NCI-H524 (cell line): ENCODE results near the gene RGS8.

Experiments used
- DNase-seq, 2 experiments: peaks; one replicate each; lab custom pipeline; 2025; lab: John Stamatoyannopoulos, UW

The RGS8 gene

DNA sequence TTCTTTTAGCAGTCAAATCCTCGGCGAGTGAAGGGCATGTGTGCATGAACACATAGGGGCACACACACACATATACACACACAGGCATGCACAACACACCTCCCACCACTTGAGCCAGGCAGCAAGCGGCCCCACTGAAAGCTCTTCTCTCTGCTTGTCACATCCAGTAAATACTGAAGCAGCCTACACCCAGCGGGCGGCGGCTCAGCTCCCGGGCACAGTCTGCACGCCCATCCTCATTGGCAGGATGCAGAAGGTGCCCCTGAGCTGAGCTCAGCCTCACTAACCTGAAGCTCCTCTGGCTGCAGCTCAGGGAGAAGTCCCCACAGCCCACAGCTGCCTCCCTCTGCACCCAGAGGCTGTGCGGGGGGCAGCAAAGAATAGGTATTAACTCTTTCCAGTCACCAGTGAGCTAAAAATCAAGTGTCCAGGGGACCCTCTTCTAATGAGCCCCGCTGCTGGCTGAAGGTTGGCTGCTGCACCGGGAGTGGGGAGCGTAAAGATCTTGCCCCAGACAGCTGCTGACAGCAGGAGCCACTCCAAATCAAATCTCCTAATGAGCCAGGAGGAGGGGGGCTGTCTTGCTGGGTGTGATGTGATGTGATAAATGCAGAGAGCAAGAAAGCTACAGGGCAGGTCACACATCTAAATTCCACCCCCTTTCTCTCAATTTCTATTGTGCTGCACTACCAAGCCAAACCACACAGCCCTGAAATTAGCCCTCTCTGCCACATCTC, 12.5 kb downstream of the RGS8 start:
- DNase-seq = peak; percentile 87 to 90

- peak in 1 of 2 experiments; percentile 2 for DNase-seq
These were observed 14.2 kb downstream of the RGS8 start for GRCh38 chr1:182670032-182670749.

DNA sequence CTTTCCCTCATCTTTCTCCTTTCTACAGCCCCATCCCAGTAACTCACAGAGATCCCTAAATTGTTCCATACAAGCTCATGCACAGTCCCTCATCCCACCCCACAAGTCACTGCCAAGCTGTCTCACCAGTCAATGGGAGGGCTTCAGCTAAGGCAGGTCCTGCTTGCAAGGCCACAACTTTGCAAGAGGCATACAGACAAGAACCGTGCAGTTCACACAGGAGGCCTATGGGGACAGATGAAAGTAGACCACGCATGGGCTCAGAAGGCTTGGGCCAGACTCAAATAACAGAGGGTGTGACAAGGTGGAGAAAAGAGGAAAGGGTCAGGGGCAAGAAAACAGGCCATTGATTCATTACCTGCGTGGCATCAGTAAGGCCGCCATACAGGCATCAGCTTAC, 15.1 kb downstream of the RGS8 start:
- DNase-seq = no peak

- no peak for DNase-seq
These were observed 15.8 kb downstream of the RGS8 start for GRCh38 chr1:182668521-182669054.

DNA sequence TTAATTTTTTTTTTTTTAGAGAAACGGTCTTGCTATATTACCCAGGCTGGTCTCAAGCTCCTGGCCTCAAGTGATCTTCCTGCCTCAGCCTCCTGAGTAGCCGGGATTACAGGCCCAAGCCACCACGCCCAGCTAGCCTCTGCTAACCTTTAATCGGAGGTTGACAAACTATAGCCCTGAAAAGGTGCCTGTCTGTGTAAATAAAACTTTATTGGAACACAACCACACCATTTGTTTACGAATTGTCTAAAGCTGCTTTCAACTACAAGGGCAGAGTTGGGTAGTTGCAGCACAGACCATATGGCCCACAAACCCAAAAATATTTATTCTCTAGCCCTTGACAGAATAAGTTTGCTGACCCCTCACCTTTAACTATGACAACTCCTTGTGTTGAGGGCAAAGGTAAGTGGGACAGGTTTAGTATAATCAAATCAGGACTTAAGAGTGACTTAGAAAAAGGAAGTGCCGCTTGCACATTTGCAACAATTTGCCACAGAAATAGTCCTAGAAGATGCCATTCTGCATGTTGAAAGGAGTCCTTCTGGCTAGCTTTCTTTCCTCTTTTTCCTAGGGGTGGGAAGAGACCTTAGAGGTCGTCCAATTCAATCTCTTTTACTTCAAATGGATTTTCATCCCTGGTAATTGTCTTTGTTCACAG, 16.4 kb downstream of the RGS8 start:
- DNase-seq = no peak

DNA sequence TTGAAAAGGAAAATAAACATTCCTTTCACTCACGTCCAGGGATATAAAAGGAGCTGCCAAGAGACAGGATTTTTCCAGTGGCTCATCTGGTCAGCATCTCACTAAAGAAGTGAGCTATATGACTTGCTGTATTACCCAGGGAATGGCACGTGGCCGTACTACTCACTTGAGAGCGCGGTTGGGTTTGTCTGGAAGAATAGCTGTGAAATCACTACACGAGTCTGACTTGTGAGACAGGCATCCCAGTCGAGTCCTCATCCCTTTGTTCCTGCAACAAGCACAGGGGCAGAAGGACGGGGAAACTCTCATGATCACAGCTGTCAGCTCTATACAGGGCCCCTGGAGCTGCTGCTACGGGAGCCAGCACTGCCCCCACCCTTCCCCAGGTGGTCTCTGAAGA, 17.7 kb downstream of the RGS8 start:
- DNase-seq = peak in 1 of 2 experiments; percentile 60

DNA sequence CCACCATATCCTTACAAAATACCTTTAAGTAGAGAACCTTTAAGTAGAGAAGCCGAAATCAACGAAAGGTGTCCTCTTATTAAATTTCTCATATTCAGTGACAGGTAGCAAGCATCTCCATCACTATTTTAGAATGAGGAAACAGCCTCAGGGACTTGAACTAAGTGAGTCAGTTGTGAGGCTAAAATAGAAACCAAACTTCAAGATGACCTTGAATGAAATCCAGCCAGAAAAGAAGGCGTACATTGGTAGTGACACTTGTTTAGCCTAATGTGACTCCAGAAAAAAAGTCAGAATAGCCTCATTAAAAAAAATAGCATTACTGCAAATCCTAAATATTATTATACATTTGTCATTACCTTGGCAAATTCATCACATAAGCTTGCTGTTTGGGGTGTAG, 20.1 kb downstream of the RGS8 start:
- no peak for DNase-seq

GRCh38 chr1:182662956-182663355, 21.4 kb downstream of the RGS8 start:
- no peak for DNase-seq

GRCh38 chr1:182662121-182662890, 22.1 kb downstream of the RGS8 start:
- DNase-seq = no peak

DNA sequence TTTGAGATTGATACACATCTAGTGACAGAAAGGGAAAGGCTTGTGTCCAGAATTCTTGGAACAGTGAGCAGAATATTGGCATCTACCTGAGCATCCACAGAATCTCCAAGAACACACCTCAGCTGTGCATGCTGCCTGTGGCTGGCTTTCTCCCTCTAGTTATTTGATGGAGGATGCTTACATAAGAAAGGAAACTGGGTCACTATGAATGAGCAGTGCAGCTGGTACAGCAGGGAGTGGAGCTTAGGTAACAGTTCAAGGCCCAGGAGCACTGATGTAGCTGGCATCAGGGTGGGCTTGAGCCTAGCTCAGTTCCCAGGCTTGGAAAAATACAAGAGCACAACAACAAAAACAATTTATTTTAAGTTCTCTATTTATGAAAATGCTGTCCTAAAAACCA, 26.3 kb downstream of the RGS8 start:
- peak in 1 of 2 experiments; percentile 16 for DNase-seq

DNA sequence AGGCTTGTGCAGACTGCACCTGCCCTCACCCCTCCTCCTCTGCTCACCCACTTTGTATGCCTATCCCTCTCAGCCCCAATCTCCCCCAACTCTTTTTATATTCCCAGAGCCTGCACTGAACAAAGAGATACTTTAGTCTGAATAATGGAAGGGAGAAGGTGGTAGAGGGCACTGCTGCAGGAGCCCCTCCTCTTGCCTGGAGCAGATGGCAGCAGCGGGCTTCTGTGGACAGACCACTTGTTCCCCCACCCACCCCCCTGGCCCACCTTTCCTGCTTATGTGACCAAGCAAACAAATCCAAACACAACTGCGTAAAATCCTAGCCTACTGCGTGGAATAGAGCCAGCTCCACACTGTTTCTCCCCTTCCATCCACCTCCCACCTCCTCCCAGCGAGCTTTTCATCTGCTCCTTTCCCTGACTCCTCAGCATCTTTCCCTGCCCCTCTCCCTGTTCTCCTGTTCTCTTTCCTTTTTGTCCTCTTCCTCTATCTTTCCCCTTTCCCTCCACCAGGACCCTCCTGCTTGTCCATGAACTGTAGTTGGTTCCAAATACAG, 27.5 kb downstream of the RGS8 start:
- DNase-seq = peak; percentile 43 to 74

DNA sequence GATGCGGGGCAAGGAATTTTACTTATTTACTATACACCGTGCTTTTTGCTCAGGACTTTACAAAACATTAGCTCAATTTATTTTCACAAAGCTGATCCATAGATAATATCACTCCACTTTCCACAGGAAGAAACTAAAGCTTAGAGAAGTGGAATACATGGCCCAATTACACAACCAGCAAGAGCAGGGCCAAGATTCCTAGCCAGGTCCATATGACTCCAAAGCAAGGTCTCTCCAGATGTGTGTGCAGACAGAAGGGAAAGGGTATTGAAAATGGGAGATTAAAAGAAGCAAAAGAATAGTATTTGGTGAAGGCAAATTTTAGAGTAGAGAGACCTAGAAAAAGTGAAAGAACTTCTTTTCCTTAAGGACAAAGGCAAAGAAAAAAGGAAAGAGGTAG, 30.4 kb downstream of the RGS8 start:
- no peak for DNase-seq

DNA sequence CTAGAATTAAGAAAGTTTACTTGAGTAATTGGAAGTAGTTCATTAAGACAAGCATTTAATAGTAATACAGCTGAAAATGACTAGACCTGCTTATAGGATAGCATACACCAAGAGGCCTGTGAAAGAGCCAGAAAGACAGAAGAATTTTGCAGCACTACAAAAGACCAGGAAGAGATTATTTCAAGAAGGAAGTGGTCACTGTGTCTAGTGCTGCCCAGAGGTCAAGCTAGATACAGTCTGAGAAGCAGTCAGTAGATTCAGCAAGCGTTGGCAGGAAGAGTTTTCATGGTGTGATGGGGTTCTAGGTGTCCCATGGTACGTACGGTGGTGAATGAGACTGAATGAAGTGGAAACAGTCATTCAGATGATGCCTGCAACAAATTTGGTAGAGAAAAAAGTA, 31.5 kb downstream of the RGS8 start:
- no peak for DNase-seq

DNA sequence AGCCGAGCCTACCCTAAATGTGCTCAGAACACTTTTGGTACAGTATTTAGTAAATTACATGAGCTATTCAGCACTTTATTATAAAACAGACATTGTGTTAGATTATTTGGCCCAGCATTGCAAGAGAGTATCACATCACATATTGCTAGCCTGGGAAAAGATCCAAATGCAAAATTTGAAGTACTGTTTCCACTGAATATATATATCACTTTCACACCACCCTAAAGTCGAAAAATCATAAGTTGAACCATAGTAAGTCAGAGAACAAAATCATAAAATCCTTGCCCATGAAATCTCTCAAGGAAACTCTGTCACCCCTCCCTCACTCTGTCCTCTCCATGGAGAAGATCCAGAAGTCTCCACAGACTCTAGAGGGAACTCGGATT, 33.1 kb downstream of the RGS8 start:
- no peak for DNase-seq

GRCh38 chr1:182650678-182651338, 33.6 kb downstream of the RGS8 start:
- no peak for DNase-seq

DNA sequence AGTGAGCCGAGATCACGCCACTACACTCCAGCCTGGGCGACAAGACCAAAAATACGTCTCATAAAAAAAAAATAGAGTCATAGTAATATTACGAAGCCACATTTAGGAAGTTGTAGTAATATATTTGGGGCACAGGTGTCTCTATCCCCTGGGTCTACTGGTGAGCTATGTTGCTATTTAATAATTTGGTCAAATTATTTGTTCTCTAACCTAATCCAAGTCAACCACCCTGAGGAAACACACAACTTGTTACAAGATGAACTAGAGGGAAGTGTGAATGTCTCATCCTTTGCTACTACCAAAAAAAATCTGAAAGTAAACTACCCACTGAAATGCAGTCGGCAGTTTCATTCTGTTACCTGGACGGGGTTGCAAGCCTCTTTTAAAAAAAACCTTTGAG, 35.3 kb downstream of the RGS8 start:
- no peak for DNase-seq

- DNase-seq = no peak
These were observed 37.6 kb downstream of the RGS8 start for GRCh38 chr1:182646739-182647138.

DNA sequence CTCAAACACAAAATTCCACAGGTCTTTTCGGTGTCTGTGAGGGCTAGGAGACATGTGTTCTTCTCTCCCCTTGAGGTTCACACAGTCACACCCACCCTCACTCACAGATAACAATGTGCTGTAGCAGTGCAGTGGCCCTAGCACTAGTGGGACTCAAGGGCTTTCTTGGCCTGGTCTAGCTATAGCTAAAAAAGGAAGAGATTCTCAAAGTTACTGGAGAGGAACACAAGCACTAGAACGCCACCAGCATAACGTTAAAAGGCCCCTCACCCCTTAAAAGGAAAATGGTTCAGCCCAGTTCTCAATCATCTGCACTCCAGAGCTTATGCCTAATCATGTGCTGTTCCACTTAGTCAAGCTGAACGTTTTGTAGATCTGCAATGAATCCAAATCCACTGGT, 39.5 kb downstream of the RGS8 start:
- no peak for DNase-seq

GRCh38 chr1:182643699-182644098, 40.7 kb downstream of the RGS8 start:
- no peak for DNase-seq

GRCh38 chr1:182642461-182642860, 41.9 kb downstream of the RGS8 start:
- DNase-seq = no peak

- DNase-seq = no peak
These were observed 42.8 kb downstream of the RGS8 start for GRCh38 chr1:182641561-182641960.
